Colonic mucosa (tissue), 4 donors: Measurements from ENCODE around the gene ACER2. TPM values are rescaled to one million over a fixed set of nuclear protein-coding genes. Genes with fewer than 3 reads are reported as not detected.

Source experiments
- DNase-seq: peaks from one replicate; pipeline ENCODE4 v3.0.0-alpha.2; 2020
- H3K27ac ChIP-seq: fragments of 200-600 bp; one replicate; pipeline ENCODE4 v1.8.0; 2021
- H3K27me3 ChIP-seq: fragments of 200-600 bp; one replicate; pipeline ENCODE4 v1.8.0; 2021
- H3K36me3 ChIP-seq: fragments of 200-600 bp; one replicate; pipeline ENCODE4 v1.8.0; 2021
- H3K4me1 ChIP-seq: fragments of 200-600 bp; one replicate; pipeline ENCODE4 v1.8.0; 2021; ENCODE audit warnings: mild to moderate bottlenecking
- H3K4me3 ChIP-seq: fragments of 200-600 bp; one replicate; pipeline ENCODE4 v1.8.0; 2021
- H3K9ac ChIP-seq, 2 donors: one replicate each; pipeline ENCODE4 v1.7.0; 2013; ENCODE audit warnings: control low read depth in 2 of 2, low read depth in 2 of 2, low read length in 2 of 2
- H3K9me3 ChIP-seq: fragments of 200-600 bp; one replicate; pipeline ENCODE4 v1.8.0; 2021
- CTCF ChIP-seq: fragments of 200-600 bp; IDR thresholded peaks from one replicate; pipeline ENCODE4 v1.8.0; 2022; ENCODE audit warnings: antibody characterized with exemption, mild to moderate bottlenecking
- intact Hi-C: fragments of 100-400 bp; cut with DNase I; formaldehyde crosslinking; loops from one replicate; pipeline ENCODE4 v1.14.1; 2022
- total RNA-seq, 2 donors: library from RNA; stranded (reverse); fragmentation: NEBNext Ultra II Directional in 1 of 2; extraction: Animal tissue kit (Norgen Biotek cat#: 25700) in 1 of 2; gene quantifications; one replicate each; pipeline ENCODE4 v1.2.1, GENCODE V29; 2021
- donor health status: healthy.
- donor health status: DM: no; HTN: no; CAD: no.
- donor health status: DM: no; HTN: no; CAD: no.

ACER2 gene
- total RNA-seq, 2 donors from 2014 or later, result 10.6 to 11.9 TPM

GRCh38 chr9:19440823-19441580 is 32.2 kb downstream of the ACER2 start:
- H3K9ac ChIP-seq, result no peak overlapping the region
- H3K4me3 ChIP-seq, result no peak overlapping the region
- TF ChIP-seq CTCF, result no peak
- H3K27me3 ChIP-seq, result no peaks in the 10 kb centered on the region
- no peak overlapping the region for H3K27ac ChIP-seq
- H3K9me3 ChIP-seq, result no peaks in the 10 kb centered on the region
- no peak for DNase-seq
- no peaks in the 10 kb centered on the region for H3K36me3 ChIP-seq
- intact Hi-C loops, result no loop called here
- H3K4me1 ChIP-seq, result no peaks in the 10 kb centered on the region

- DNase-seq, result no peak
- Histone ChIP-seq H3K9ac (no peak overlapping the region), H3K4me1 (no peaks in the 10 kb centered on the region), H3K4me3 (no peak overlapping the region), H3K27me3 (no peaks in the 10 kb centered on the region), H3K36me3 (no peaks in the 10 kb centered on the region), H3K9me3 (no peaks in the 10 kb centered on the region), H3K27ac (no peak overlapping the region)
- TF ChIP-seq CTCF, result no peak
- intact Hi-C loops, result no loop called here
These were observed 32.9 kb downstream of the ACER2 start for GRCh38 chr9:19441730-19442129.

DNA sequence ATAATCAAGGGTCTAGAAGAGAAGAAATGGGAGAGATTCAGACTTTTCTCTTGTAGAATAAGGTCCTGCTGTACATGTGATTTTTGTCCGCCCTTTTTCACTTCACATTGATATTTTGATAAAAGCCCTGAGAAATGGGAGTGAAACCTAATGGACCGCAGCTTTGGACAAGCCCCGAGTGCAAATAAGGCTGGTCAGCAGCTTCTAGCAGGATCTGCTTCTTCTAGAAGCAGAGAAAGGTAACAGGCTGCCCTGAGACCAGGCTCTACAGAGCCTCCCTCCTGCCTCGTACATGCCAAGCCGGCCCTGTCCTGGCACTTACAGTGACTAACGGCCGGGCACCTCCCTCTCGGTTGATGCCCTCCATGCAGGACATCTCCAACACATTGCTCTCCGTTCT is 33.4 kb downstream of the ACER2 start:
- H3K9ac ChIP-seq, result no peak overlapping the region
- intact Hi-C loops, result no loop called here
- DNase-seq, result no peak
- TF ChIP-seq CTCF, result no peak
- H3K27me3 ChIP-seq, result no peaks in the 10 kb centered on the region
- H3K36me3 ChIP-seq, result no peaks in the 10 kb centered on the region
- H3K27ac ChIP-seq, result no peak overlapping the region
- no peaks in the 10 kb centered on the region for H3K4me1 ChIP-seq
- H3K4me3 ChIP-seq, result no peak overlapping the region
- H3K9me3 ChIP-seq, result no peaks in the 10 kb centered on the region

DNA sequence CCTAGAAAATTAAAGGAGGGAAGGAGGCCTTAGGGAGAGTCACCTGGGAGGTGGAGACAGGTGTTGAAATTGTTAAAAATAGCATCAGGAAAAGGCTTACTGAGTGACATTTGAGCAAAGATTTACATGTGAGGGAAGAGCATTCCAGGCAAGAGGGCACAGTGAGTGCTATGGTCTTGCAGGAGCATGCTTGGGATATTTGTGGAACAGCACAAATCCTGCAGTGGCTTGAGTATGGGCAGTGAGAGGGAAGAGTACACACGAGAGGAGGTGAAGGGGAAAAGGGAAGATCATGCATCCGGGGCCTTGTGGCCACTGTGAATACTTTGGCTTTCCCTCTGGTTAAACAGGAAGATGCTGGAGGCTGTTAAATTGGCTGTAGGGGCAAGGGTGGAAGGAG is 36.6 kb downstream of the ACER2 start:
- Histone ChIP-seq H3K9ac (no peak overlapping the region), H3K4me1 (no peaks in the 10 kb centered on the region), H3K4me3 (no peak overlapping the region), H3K27ac (no peak overlapping the region), H3K27me3 (no peaks in the 10 kb centered on the region), H3K36me3 (no peaks in the 10 kb centered on the region), H3K9me3 (no peaks in the 10 kb centered on the region)
- intact Hi-C loops, result no loop called here
- DNase-seq, result no peak
- no peak for TF ChIP-seq CTCF

- Histone ChIP-seq H3K27me3 (no peaks in the 10 kb centered on the region), H3K36me3 (no peaks in the 10 kb centered on the region), H3K4me3 (no peak overlapping the region), H3K27ac (no peak overlapping the region), H3K9ac (no peak overlapping the region), H3K4me1 (no peaks in the 10 kb centered on the region), H3K9me3 (no peaks in the 10 kb centered on the region)
- intact Hi-C loops, result no loop called here
- TF ChIP-seq CTCF, result no peak
- DNase-seq, result no peak
These were observed 37.6 kb downstream of the ACER2 start for GRCh38 chr9:19446361-19446861.
